ENCODE data around the gene KLF3. TPM values are rescaled to one million over a fixed set of nuclear protein-coding genes. Genes with fewer than 3 reads are reported as not detected.

KLF3 gene
- total RNA-seq, 1 experiment from 2014 or later = 29.0 TPM

DNA sequence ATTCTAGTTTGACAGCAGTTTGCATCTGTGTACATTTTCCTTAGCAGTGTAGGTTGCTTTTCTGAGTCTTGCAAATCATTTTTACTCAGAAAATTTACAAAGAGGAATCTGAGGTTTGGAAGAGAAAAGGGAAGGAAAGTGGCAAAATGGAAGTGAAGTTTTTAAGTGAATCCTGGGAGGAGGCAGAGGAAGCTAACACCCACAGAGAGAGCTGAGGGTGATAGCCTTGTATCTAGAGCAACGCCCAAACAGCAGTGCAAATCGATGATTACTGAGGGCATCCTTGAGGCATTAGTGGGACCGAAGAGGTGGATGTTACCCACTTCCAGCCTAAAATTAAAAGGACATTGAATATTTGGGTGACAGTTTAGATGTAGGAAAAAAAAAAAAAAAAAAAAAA lies 31.8 kb downstream of the KLF3 start:
- H4K91ac ChIP-seq (ENCODE audit: insufficient read length, low read depth, low read length) = no peak overlapping the region
- no peak overlapping the region for H3K23ac ChIP-seq (ENCODE audit: insufficient read length, low read depth, low read length)
- no peak overlapping the region for H3K4me3 Mint-ChIP-seq
- H2AK5ac ChIP-seq (ENCODE audit: insufficient read length, low read length) = no peak overlapping the region
- H3K36me3 Mint-ChIP-seq (ENCODE audit: insufficient read depth in 1 of 3, low read depth in 3 of 3) = peaks cover 32 to 61% (median 38%) of the 10 kb centered on the region in 3 experiments
- no peak overlapping the region for H3K9ac ChIP-seq (ENCODE audit: extremely low read depth, insufficient read length, low read length)
- no peak overlapping the region for H4K8ac ChIP-seq (replicated peaks; ENCODE audit: insufficient read length, low read depth, low read length)
- no peaks in the 10 kb centered on the region for H4K20me1 ChIP-seq (ENCODE audit: control insufficient read depth, insufficient read depth, insufficient read length)
- H2BK15ac ChIP-seq (ENCODE audit: low read depth, low read length) = no peak overlapping the region
- no peak overlapping the region for H3K56ac ChIP-seq (ENCODE audit: insufficient read length, low read depth, low read length)
- no peak overlapping the region for H2BK5ac ChIP-seq (ENCODE audit: insufficient read length, low read length)
- no peaks in the 10 kb centered on the region for H3K9me3 Mint-ChIP-seq
- no peak for DNase-seq
- no peak overlapping the region for H3K14ac ChIP-seq (ENCODE audit: insufficient read depth, low read length)
- TF ChIP-seq CTCF (conservative IDR thresholded peaks at IDR 0.05) = no peak
- H3K23me2 ChIP-seq (ENCODE audit: insufficient read length, low read depth, low read length, poor library complexity, severe bottlenecking) = no peaks in the 10 kb centered on the region
- H3K27me3 Mint-ChIP-seq (ENCODE audit: low read depth) = no peaks in the 10 kb centered on the region
- no peak overlapping the region for H2BK120ac ChIP-seq (ENCODE audit: low read depth, low read length, poor library complexity, severe bottlenecking)
- H3T11ph ChIP-seq (ENCODE audit: low read length) = no peak overlapping the region
- no peak overlapping the region for H3K18ac ChIP-seq (ENCODE audit: insufficient read length, low read depth, low read length)
- H3K9me3 ChIP-seq (ENCODE audit: control insufficient read depth, low read depth, low read length) = no peaks in the 10 kb centered on the region
- no peaks in the 10 kb centered on the region for H3K79me2 ChIP-seq (ENCODE audit: insufficient read depth, low read length)
- H4K5ac ChIP-seq (ENCODE audit: insufficient read length, low read depth, low read length) = no peak overlapping the region
- H2BK20ac ChIP-seq (ENCODE audit: low read depth, low read length, poor library complexity, severe bottlenecking) = no peak overlapping the region
- no CpG with 5 or more reads among the region's 3 CpGs for WGBS (ENCODE audit: extremely low coverage, insufficient read length, low lambda C conversion rate)
- no peak overlapping the region for H2AFZ ChIP-seq (ENCODE audit: low read length)
- no peak overlapping the region for H2BK12ac ChIP-seq (ENCODE audit: insufficient read length, low read depth, low read length)
- H3K4ac ChIP-seq (ENCODE audit: low read depth, low read length) = no peak overlapping the region
- peaks cover 23 to 31% of the 10 kb centered on the region in 2 experiments for H3K4me1 Mint-ChIP-seq
- H3K4me2 ChIP-seq (ENCODE audit: insufficient read depth, insufficient read length, low read length) = no peak overlapping the region
- H3K27me3 ChIP-seq (ENCODE audit: insufficient read depth, low read length) = no peaks in the 10 kb centered on the region
- peak overlapping the region in 2 of 3 experiments; percentile 41 to 65; a peak in 3 of 7 replicates for H3K27ac Mint-ChIP-seq
- H3K79me1 ChIP-seq (ENCODE audit: insufficient read depth, low read depth, low read length, poor library complexity, severe bottlenecking) = no peaks in the 10 kb centered on the region
- H3K27ac ChIP-seq (ENCODE audit: insufficient read length, low read depth, low read length) = no peak overlapping the region
- H3K4me1 ChIP-seq (ENCODE audit: insufficient read depth, low read length) = no peaks in the 10 kb centered on the region
